Measurements from ENCODE around the gene ACOT7. TPM values are rescaled to one million over a fixed set of nuclear protein-coding genes. Genes with fewer than 3 reads are reported as not detected.

The ACOT7 gene
- total RNA-seq, 1 experiment from 2014 or later, result 113 TPM

DNA sequence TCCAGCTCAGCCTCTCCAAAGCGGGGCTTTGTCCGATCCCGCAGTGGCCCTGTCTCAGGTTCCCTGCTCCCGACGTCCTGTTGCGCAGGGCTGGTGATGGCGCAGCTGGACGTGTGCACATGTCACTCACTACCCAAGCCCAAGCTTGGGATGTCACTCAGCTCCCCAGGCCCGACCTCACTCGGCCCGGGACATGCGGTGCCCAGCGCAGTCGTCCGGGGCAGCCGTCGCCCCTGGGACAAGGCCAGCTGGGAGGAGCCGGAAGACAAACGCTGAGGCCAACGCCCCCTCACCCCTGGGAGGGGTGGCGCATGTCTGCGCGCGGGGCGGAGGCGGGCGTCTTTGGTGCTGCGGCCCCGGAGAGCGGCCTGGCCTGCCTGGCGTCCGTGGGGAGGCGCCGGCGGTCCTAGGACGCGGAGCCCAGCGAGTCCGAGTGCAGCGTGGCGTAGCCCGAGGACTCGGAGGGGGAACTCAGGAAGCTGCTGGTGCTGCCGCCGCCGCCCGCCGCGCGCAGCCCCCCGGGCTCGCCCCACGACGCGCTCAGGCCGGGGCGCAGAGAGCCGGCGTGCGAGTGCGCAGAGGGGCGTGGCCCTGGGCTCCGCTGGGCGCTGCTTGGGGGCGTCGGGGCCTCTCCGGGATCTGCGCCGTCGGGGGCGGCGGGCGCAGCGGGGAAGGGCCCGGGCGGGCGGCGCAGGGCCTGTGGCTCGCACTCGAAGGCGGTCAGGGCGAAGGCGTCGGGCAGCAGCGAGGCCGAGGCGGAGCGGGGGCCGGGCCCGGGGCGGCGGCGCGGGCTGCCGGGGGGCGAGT, 144.4 kb downstream of the ACOT7 start:
- DNase-seq (ENCODE audit: low read depth), result no peak

DNA sequence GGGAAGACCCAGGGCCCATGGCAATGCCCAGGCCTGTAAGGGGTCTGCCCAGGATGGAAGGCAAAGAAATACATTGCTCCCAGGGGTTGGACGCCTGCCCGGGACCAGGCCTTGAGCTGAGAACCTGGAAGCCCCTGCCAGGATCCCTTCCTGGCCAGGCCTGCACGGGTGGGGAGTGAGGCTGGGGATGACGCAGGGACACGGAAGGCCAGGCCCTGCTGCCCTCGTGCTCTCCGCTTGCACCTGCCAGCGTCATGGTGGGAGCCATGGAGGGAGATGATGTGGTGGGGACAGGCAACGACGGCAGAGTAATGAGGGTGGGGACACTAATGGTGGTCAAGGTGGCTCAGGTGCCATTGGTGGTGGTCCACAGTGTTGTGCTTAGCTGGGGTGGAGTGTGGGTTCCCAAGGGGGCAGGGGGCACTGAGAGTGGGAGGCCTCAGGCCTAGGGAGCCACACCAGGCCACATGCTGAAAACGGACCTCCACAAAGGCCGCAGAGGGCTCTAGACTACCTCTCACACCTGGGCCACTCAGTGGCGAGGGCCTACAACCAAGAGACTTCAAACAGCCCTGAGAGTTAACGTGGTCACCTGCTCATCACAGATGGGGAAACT, 145.3 kb downstream of the ACOT7 start:
- no peak for DNase-seq (ENCODE audit: low read depth)

- no peak for DNase-seq (ENCODE audit: low read depth)
Measured at GRCh38 chr1:6247651-6248050, 145.9 kb downstream of the ACOT7 start.

- peak; percentile 63 for DNase-seq (ENCODE audit: low read depth)
Measured at GRCh38 chr1:6246497-6247467, 146.8 kb downstream of the ACOT7 start.

DNA sequence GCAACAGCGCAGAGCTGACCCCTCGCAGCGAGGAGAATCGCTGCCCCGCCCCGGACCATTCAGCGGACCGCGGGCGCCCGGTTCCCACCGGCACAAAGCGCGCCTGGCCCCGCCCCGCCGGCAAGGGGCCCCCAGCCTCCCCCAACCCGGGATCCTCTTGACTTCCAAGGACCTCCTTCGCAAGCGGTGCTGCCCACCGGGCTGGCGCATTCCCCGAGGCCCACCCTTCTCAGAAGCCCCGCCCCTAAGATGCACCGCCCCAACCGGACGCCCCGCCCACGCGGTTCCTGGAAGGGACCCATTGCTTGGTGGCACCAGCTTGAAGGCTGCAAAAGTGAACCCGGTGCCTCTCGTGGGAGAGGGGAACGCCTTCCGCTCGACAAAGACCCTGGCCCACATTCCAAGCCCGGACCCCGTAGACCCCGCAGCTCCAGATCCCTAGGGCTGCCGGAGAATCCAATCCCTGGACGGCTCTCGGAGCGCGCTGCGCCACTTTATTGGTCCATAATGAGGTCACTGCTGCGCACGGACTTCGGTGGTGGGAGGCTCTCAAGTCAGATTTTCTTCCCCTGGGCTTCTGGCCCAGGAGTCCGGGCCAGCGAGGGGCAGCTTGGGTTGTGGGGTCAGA, 147.6 kb downstream of the ACOT7 start:
- no peak for DNase-seq (ENCODE audit: low read depth)

DNA sequence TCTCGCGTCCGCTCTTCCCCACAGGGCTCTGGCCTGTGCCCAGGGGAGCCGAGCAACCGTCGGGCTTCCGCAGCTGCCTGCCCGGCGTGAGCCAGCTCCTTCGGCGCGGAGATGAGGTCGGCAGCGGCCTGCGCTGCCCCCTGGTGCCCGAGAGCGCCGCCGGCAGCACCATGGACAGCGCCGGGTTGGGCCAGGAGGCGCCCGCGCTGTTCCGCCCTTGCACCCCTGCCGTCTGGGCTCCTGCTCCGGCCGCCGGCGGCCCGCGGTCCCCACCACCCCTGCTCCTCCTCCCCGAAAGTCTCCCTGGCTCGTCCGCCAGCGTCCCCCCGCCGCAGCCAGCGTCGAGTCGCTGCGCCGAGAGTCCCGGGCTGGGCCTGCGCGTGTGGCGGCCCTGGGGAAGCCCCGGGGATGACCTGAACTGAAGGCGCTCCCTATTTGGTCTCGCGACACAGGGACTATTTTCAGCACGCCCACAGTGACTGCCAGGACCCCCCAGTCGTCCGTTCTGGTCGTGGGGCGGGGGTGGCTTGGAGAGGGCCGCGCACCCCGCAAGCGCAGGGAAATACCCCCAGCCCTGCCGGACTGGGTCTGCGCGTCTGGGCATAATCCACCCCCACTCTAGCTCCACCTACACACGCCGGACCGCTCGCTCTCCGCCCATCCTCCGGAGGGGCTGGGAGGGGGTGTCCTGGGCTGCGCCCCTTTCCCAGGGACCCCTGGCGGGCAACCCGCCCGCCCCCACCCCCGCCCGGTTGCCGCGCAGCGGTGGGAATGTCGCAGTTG, 148.3 kb downstream of the ACOT7 start:
- peak; percentile 73 for DNase-seq (ENCODE audit: low read depth)

GRCh38 chr1:6244401-6245049, 149.0 kb downstream of the ACOT7 start:
- no peak for DNase-seq (ENCODE audit: low read depth)

- no peak for DNase-seq (ENCODE audit: low read depth)
Measured at GRCh38 chr1:6243993-6244392, 149.6 kb downstream of the ACOT7 start, which contains the start of gene HES3. Gene HES3, plus strand, starts transcription at chr1:6244179. Its CDS starts 187 bp downstream, at chr1:6244366.

GRCh38 chr1:6243053-6243834, 150.3 kb downstream of the ACOT7 start:
- no peak for DNase-seq (ENCODE audit: low read depth)

- DNase-seq (ENCODE audit: low read depth), result no peak
Measured at GRCh38 chr1:6241887-6242740, 151.5 kb downstream of the ACOT7 start.

DNA sequence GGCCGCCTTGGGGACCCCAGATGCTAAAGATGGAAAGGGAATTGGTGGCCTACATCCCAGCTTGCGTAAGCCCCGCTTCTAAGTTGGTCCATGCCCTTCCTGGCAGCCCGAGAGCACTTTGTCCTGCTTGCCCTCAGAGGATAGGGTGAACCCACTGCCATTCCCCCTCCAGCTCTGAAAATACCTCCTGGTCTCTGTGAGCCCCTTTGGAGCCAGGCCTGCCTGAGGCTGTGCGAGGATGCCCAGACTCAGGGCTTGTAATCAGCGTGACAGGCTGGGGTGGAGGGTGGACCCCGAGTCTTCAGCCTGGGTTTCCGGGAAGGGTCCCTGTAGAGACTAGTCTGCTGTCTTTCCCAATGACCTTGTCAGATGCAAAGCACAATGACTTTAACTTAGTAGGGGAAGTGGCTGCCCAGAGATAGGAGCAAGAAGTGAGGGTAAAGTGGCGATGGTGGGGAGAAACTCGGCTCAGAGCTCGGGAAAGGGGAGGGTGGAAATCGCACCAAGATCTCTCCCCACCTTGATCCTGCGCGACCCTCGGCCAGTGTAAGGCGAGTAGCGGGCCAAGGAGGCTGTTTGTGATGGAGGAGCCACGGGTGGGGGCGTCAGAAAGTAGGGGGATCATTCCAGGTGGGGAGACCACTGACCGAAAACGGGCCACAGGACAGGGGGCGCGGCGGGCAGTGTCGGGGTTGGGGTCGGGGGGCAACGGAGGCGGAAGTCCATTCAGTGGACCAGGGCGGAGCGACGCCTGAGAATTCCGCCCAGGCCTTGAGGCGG, 152.3 kb downstream of the ACOT7 start:
- DNase-seq (ENCODE audit: low read depth), result no peak

DNA sequence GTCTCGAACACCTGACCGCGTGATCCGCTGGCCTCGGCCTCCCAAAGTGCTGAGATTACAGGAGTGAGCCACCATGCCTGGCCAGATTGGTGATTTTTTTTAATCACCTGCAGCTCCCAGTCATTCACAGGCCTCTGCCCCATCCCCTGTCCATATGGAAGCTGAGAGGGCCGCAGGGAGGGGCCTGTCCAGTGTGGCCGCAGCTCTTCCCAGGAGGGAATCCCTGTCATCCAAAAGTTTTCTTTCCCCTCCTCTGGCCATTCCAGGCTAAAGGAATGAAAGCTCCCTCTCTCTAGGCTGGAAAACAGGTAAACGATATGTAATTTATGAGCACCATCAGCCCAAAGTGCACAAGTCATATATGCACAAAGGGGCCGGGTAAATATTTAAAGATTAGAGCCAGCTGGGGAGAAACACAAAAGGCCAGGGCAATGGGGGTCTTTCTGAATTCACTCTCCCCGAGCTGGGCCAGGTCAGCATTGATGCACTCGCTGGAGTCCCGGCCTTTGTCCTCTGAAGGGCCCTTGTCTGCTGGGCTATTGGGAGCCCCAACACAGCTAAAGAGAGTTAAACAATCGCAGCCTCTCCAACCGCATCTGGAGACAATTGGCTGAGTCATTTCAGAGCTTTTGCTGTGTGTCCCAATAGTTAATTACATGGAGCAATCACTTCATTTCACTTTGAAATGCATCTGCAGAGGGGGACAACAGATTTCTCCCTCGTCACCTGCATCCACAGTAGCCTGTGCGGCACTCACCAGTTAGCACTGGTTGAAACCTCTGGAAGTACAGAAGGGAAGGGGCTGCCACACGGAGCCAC, 153.4 kb downstream of the ACOT7 start:
- peak; percentile 57 for DNase-seq (ENCODE audit: low read depth)

GRCh38 chr1:6239213-6239752, 154.3 kb downstream of the ACOT7 start:
- no peak for DNase-seq (ENCODE audit: low read depth)

DNA sequence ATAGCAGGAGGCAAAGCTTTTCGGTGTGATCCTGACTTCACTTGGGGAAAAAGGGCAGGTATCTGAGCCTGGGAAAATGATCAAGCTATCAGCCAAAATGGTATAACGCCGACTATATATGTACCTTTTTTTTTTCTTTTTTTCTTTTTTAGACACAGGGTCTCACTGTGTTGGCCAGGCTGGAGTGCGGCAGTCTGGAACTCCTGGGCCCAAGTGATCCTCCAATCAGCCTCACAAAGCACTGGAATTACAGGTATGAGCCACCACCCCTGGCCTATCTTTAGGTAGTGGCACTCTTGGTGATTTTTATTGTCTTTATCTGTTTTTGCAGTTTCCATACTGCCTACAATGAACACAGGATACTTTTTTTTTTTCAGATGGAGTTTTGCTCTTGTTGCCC, 156.5 kb downstream of the ACOT7 start:
- no peak for DNase-seq (ENCODE audit: low read depth)

GRCh38 chr1:6235296-6235677, 158.3 kb downstream of the ACOT7 start:
- no peak for DNase-seq (ENCODE audit: low read depth)

DNA sequence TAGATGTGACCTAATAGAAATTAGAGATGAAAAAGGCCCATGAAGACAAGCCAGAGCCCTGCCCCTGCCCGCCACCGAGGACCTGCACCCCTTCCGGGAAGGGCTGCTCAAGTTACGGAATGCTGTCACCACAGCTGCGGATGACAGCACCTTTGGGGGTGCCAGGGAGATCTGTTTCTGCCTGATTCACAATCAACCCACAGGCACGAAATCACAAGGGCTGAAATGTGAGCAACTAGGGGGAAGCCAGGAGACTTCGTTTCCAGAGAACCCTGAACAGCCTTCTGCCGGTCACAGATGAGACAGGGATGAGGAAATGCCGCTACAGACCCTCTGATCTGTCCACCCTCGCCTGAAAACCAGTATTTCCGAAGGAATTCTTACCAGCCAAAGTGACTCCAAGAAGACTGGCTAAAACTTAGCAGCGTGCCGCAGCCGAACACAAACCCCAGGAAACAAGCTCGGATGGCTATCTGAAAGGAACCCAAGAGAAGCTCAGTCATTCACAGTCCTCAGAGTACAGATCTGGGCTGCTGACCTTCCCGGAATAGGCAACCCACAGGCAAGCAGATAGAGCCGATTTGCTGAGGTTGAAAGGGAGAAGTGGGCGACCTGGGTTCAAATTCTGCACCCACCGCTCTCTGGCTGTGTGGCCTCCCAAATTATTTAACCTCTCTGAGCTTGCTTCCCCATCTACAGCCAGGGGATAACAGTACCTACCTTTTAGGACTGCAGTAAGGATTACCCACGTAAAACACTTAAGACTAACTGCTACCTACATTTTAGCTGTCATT, 158.9 kb downstream of the ACOT7 start:
- peak; percentile 39 for DNase-seq (ENCODE audit: low read depth)
